Measurements from ENCODE around the gene SKIC8.
A peak's percentile ranks its signal among the peaks of the same experiment; 100 is the strongest.

Gene SKIC8

DNA sequence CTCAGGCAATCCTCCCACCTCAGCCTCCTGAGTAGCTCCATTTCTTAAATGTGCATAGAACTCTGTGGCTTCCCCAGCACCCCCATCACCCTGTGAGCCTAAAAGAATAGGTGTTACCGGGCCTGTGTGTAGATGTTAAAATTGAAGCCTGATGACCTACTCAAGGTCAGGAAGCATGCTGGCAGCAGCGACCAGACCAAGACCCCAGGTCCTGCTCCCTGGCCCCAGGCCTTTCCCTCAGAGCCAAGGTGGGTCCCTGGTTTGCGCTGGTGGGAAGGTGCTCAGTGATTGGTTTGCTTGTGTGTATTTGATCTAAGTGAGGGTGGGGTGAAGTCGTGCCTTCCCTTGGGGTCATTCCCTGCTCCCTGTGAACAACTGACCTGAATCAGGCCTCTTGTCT is 22.4 kb upstream of the SKIC8 start:
- no peak for DNase-seq (ENCODE audit: low read depth in 2 of 2)

DNA sequence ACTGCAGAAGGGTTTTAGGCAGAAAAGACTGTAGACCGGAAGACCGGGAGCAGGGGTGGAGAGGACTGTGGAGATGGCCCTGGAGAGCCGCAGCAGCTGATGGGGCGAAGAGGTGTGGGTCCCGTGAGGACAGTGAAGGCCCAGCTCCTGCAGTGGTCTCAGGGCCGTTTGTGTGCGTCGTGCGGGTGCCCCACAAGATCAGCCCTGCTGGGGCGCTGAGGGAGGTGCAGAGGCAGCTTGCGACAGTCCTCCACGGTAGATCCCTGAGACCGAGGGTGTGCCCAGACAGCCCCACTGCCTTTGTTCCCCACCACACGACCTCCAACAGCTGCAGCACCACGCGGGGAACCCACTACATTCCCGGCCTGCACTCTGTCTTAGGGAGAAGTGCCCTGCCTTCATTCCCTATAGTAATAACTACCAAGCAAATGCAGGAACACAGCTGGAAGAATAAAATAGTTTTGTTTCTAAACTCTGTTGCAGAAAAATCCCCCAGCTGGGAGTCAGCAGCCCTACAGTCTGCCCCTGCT is 21.7 kb upstream of the SKIC8 start:
- no peak for DNase-seq (ENCODE audit: low read depth in 2 of 2)

DNA sequence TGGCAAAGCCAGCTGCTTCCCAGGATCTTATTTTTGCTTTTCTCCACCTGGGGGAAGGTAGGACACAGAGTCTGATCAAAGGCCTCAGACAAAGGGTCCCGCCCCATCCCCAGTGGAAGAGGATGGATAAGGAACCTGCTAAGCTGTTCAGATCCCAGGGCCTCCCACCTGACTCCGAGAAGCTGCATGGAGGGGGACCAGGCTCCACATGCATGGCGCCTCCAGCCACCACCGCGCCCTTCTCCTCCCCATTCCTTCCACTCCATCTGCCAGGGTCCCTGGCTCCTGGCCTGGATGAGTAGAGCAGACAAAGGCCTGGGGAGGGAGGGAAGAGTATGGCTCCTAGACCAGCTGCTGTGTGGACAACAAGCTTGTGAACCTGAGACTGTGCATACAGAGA is 20.8 kb upstream of the SKIC8 start:
- no peak for DNase-seq (ENCODE audit: low read depth in 2 of 2)

DNA sequence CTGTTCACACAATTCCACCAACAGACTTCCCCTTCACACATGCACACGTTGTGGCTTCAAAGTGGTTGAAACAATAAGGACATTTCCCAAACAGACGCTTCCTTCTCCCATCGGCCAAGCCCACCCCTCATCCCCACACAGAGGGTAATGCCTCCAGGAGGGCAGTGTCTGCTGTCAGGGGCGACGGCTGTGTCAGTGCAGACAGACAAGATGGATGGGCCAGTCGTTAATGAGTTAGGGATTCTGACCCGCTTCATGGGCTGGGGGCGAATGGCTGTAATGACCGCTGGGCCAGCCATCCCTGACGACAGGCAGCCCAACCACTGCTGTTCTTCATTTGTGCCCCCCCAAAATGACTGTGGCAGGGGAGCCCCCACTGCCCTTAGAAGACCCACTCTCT is 20.2 kb upstream of the SKIC8 start:
- DNase-seq (ENCODE audit: low read depth in 2 of 2), result no peak

DNA sequence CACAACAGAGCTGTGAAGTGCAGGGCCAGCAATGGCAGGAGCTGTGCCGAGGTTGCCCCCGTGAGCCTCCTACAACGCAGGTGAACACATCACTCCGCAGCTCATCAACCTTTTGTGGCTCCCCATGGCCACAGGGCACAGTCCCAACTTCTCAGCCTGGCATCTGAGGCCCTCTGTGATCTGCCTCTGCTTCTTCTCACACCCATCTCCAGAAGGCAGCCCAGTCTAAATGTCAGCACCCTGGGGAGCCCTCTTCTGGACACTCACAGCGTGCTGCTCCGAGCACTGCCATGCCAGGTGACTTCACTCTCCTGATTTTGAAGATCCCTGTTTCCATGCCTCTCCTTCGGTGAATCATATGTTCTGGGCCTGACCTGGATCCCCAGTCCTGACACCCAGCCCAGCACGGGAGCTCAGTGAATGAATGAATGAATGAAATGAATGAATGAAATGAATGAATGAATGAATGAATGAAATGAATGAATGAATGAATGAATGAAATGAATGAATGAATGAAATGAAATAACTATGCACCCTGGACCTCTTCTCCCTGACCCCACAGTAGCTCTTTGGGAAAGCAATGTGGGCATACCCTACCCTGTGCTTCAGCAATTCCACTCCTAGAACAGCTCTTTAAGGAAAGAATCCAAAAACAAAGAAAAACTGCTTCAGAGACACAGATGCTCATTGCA is 17.9 kb upstream of the SKIC8 start:
- DNase-seq (ENCODE audit: low read depth in 2 of 2), result no peak

DNA sequence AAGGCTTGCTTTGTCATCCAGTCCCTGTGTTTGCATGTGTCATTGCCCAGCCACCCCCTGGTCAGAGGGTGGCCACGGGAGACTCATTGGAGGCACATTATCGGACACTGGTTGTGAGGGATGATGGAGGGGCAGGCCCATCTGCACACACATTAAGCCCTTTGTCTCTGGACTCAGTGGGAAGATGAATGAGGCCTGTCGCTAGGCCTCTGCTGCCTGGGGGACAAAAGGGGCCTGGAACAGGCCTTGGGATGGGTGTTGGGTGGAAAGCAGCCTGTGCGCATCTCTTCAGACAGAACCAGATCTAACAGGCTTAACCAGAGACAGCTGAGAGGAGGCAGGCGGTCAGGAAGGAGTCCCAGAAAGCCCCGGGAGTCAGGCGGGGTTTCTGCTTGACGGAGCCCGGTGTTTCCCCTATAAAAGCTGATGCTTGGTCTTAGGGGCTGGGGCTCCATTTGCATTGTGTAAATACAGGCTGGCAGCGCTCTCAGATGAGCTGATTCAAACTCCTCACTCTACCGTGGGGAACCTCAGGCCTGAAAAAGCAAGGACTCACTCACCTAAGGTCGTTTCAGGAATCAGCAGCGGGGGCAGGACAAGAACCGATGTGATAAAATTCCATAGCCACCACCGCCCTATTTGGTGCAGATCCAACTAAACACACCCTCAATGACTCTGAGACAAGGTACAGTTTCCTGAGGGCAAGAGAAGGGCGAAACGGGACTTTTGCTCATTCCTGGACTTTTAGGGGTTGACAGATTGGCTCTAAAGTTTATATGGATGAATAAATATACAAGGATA is 17.1 kb upstream of the SKIC8 start:
- no peak for DNase-seq (ENCODE audit: low read depth in 2 of 2)

DNA sequence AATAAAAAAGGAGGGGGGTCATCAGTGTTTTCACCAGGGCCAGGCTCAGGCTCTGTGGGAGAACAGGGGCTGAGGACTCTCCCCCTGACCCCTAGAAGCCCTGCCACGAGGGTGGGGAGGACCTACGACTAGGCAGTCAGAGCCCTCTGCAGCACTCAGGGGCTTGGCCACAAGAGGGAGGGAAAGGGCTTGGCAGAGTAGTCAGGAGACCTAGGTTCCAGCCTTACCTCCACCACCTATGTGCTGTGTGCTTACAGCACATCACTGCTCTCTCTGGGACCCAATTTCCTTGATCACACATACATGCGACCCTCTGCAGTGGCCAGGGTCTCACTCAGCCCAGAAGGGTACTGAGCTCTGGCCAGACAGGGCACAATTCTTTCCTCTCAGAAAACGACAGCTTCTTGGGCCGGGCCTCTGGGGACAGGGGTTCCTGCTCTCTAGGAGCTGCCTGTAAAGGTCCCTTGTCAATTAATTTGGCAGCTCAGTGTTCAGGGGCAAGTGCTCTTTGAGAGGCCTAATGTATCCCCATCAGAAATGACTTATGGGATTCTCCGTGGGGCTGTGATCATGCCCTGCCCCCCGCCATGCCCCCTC is 16.4 kb upstream of the SKIC8 start:
- no peak for DNase-seq (ENCODE audit: low read depth in 2 of 2)

DNA sequence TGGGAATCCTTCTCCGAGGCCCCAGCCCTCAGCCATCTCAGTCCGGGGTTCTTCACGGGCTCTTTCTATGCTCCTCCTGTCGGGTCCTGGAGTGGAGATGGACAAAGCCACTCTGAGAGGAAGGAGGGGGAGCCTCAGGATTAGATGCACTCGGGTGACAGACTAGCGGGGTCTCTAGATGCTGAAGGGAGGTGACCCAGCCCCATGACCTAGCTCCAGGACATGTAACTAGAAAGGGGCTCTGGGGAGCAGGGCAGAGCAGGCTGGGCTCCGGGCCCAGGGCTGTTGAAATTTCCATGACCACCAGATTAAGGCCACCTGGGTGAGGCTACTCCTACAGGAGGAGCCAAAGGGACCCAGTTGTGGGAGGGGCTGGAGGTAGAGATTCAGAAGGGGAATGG is 14.8 kb upstream of the SKIC8 start:
- no peak for DNase-seq (ENCODE audit: low read depth in 2 of 2)

DNA sequence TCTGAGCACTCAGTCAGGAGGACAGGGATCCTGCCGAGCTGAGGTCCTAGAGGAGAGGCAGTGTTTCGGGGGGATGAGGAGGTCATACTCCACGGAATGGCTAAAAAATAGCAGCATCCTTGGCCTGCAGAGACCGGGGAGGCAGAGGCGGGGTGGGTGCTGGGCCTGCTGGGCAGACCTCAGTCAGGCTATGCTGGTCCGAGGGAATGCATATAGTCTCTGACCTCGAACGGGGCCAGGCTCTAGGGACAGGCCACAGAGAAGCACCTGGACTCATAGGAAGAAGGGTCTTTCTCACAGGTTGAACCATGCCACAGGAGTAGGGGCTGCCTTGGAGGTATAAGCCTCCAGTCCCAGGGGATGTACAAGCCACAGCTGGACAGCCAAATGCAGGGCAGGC is 14.0 kb upstream of the SKIC8 start:
- DNase-seq (ENCODE audit: low read depth in 2 of 2), result no peak

DNA sequence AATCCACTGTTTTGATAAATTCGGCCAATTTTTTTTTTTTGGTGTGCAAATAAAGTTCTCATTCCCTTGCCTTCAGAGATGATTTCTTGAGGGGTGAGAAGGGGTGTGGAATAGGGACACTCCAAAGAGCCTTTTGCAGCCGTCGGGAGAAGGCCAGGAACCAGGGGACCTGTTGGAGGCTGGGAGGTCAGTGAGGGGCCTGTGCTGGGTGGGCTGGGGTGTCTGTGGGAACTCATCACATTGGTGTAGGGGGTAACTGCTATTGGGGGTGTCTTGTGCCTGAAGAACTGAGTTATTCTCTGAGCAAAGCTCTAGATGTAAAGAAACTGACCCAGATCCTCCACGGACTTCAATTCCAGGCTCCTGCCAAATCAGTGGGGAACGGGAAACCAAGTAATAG is 13.5 kb upstream of the SKIC8 start:
- no peak for DNase-seq (ENCODE audit: low read depth in 2 of 2)

DNA sequence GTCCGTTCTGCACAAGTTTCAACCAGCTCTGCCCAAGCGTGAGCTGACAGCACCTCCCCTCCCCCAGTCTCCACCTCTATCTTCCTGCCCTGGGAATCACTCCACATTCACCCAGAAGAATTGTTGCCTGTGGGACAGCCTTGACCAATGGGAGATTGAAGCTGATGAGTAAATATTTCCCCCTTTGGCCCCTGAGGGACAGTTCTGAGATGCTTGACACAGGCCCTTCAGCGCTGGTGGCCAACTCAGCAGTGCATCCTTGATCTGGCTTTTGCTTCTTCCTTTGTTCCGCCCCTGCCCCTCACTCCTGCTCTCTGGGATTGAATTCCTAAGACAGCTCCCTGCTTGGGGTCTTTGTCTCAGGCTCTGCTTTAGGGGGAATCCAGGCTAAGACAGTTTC is 13.1 kb upstream of the SKIC8 start:
- DNase-seq (ENCODE audit: low read depth in 2 of 2), result no peak

DNA sequence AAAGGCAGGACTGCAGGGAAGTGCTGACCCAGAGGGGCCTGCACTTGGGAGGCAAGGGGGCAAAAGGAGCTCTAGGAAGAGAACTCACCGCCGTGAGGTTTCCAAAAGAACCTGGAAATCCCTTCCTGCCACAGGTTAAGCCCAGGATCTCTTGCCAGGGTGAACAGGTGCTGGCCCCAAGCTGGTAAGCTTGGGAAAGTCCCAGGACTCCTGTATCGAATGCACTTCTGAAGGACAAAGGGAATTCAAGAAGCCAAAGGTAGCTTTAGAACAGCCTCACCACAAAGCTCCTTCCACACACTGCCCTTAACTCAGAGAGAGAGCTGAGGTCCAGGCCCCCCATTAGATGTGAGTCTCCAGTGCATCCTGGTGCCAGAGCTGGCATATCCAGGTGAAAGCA is 11.9 kb upstream of the SKIC8 start:
- no peak for DNase-seq (ENCODE audit: low read depth in 2 of 2)

DNA sequence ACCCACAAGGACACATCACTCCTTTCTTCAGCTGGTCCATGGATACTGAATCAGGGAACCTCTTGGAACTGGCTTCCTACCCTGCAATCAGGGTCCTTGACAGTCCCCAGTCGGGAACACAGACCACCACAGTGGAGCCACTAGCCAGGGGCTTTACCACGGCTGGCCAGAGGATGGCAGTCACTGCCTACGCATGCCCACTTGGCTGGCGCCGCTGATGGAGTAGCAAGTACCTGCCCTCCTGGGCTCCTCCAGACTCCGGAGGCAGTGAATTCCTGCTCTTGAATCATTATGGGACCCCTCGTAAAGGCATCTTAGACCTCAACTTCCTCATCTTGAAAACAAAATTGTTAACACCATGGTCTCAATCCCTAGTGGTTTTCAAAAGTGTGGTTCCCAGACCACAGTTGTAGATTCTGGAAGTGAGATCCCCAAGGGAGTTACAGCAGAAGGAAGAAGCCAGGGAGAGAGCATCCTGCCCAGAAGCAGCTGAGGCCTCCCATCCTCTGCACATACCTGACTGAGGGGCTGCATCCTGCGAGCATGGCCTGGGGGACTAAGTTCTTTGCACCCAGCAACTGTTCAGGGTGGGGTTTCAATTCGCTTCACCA is 9.1 kb upstream of the SKIC8 start:
- DNase-seq (ENCODE audit: low read depth in 2 of 2), result peak; percentile 46 to 48

DNA sequence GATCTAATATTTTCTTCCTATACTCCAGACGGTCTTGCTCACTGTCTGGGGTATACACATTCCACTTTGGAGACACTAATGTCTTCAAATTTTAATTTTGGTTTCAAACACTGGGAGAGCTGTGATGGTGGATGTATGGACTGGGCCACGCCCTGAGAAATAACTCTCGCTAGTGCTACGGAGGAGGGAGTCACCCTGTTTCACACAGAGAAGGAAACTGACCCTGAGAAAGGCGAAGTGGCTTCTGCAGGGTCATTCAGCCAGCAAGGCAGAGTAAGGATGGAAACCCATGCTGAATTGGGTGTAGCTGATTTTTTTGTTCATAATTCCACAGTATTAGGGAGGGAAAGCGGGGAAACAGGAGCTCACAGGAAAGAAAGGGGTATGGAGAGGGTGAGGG is 8.6 kb upstream of the SKIC8 start:
- no peak for DNase-seq (ENCODE audit: low read depth in 2 of 2)

DNA sequence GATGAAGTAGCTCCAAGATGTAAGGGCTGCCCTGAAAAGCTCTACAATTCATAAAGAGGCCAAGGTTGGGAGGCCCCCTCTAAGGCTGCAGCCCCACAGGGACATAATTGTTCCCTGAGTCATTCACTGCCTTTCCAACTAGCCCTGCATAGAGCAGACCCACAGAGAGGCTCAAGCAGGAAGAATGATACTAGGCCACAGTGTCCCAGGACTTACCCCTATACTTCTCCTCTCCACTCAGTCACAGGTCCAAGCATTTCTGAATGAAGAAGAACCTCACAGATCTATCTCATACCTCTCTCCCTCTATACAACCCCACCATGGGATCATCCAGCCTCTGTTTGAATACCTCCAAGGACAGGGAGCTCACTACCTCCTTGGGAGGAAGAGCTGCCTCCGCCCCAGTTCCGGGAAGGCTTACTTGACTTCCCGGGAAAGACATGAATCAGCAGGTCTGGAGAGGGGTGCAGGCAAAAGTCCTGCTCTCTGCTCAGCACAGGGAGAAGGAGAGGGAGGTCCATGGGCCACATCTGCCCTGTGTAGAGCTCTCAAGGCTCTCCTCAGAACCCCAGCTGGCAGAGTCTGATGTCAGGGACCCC is 6.9 kb upstream of the SKIC8 start:
- DNase-seq (ENCODE audit: low read depth in 2 of 2), result no peak

DNA sequence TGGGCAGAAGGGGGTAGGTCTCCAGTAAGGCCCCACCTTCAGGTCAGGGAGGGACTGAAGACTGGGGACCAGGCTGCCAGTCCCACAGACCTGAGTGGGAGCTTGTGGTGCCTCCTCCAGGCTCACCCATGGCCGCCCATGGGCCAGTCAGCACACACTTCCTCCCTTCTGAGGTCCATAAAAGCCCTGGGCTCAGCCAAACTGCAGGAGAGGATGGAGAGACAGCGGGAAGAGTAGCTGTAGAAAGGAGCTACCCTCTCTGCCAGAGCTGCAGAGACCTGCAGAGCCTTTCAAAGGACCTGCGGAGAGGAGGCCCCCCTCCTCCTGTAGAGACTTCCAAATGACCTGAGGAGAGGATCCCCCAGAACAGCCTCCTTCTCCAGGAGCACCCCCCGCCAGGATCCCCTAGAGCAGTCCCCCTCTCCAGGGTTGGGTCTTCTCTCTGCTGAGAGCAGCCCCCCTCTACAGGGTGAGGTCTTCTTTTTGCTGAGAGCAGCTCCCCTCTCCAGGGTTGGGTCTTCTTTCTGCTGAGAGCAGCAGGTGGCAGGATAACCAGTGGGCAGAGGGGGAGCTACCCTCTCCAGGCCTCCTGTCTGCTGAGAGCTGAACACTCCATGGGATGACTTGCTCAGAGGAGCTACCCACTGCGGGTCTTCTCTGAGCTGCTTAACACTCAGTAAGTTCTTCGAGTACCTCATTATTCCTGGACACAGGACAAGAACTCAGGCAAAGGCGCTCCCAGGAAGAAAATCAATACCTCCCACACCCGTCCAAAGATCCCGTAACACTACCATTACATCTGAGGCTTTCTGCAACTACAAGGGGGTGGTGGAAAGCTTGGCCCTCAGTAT is 5.0 kb upstream of the SKIC8 start:
- DNase-seq (ENCODE audit: low read depth in 2 of 2), result no peak

DNA sequence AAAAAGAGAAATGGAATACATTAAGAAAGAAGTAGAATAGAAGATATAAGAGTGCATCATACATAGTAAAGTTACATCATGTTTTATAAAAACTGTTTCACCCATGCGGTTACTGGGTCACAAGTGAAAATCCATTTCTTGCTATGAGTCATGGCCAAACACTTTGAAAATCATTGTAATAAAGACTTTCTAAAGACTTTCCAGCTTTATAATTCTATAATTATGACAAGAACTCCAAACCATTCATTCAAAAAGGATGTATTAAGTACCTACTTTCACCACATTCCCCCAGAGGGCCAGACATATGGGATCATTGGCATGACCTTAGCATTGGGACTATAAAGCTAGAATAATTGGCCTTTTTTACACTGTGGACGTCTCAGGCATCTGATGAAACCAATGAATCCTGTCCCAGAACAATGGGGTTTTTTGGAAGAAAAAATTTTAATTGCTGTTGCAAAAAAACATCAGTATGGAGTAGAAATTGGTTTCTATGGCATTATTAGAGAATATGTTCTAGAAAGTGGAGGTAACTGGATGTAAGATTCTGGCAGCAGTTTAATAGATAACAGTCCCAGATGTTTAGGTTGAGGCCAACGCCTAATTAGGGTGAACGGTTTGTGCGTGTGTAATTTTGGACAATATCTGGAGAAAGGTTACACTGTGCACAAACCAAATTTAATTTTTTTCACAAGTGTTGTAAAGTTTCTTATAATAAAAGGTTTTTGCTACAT is 3.3 kb upstream of the SKIC8 start:
- DNase-seq (ENCODE audit: low read depth in 2 of 2), result no peak

DNA sequence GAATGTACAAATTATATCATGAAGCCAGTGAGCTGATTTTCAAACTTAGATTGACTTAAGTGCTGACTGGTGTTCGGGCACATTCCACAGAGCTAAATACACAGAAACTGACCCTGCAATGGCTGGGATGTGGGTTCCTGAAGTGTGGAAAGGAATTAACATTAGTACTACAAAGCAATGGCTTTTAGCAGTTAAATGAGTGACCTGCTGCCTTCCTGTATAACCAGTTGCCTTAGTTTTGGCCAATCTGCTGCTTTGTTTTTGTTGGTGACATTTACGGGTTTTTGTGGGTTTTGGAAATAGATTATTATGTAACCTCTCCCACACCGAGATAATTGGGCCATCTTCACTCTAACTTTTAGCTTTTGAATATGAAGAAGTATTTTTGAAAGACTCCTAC is 2.4 kb upstream of the SKIC8 start:
- DNase-seq (ENCODE audit: low read depth in 2 of 2), result no peak

DNA sequence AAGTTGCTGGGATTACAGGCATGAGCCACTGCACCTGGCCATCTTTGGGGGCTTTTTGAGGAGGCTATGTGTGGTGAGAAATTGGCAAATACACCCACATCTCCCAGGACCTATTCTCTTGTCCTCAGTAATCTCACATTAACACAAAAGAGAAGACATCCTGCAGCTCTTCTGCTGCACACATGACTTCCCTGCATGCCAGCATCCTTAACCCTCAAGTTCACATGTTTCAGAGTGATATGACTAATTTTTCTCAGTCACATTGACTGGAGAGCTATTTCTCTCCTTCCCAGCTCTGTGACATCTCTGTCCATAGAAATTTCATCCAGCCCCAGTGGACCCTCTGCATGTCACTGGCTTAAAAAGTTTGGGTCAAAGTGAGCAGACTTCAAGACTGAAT is 1.9 kb upstream of the SKIC8 start:
- DNase-seq (ENCODE audit: low read depth in 2 of 2), result no peak

DNA sequence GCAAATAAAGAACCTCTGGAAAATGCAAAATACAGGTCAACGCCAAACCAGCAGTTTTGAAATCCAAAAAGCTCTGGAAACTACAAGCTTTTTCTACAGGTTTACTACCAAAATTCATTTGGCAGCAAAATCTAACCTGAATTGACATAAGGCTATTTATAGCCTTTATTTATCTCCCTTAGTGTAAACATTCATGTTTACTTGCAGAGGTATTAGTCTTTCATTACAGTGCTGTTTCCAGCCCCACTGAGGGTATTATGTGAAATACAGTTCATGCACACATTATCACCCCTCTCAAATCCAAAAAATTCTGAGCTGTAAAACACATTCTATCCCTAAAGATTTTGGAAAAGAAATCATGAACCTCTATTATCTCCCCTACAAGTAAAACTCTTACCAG is 7.2 kb downstream of the SKIC8 start:
- DNase-seq (ENCODE audit: low read depth in 2 of 2), result no peak

DNA sequence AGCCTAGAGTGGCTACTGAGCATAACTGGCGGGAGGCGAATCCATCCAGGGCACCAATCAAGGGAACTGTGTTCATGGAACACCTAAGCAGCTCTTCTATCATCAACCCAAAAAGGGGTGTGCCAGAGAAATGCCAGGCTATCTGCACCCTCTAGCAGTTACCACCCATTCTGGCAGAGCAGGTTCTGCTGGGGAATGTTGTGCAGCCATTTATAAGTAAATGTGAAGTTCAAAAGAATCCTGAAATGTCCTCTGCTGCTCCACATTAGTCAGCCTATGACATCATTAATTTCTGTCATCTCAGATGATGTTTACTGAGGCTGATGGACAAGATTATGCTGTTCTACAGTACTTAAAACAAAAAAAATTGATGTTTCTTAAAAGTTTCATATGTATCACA is 7.7 kb downstream of the SKIC8 start:
- DNase-seq (ENCODE audit: low read depth in 2 of 2), result no peak

Measured in stimulated activated CD8-positive, alpha-beta memory T cell treated with anti-CD3 and anti-CD28 coated beads, Interleukin-15, amount 100 ng/mL, for 48 hours (primary cell).